Dermis lymphatic vessel endothelial cell (primary cell): ENCODE data around the gene ACTL6A. TPM values are rescaled to one million over a fixed set of nuclear protein-coding genes. Genes with fewer than 3 reads are reported as not detected.

Experiments
- total RNA-seq: library from RNA; depleted of rRNA; stranded (reverse); fragments of >200 nt; gene quantifications from 2 replicates; pipeline ENCODE4 v1.2.1, GENCODE V29; 2014

ACTL6A gene
- total RNA-seq: 39.9 and 51.8 TPM in 2 replicates

GRCh38 chr3:179562591-179563270 is at the start of gene ACTL6A:
Gene ACTL6A, plus strand, starts transcription at chr3:179562926. Its CDS starts 167 bp downstream, at chr3:179563093.

GRCh38 chr3:179604321-179605078 is 41.8 kb downstream of the ACTL6A start, which contains the start of the genes MRPL47 and NDUFB5:
Gene MRPL47, minus strand, starts transcription at chr3:179604638. Its CDS starts 14 bp downstream, at chr3:179604624.
Gene NDUFB5, plus strand, starts transcription at chr3:179604794. Its CDS starts 22 bp downstream, at chr3:179604816.

Other genes starting within 250 kb of the ACTL6A start
- 34.7 and 44.2 TPM in 2 replicates for gene ZNF639, start 239.9 kb upstream of the ACTL6A start, total RNA-seq
- 37.7 and 50.9 TPM in 2 replicates for gene MFN1, start 215.2 kb upstream of the ACTL6A start, total RNA-seq
- gene GNB4, start 111.5 kb upstream of the ACTL6A start, total RNA-seq: 75.2 and 83.8 TPM in 2 replicates
- 19.3 and 23.8 TPM in 2 replicates for gene MRPL47, start 41.7 kb downstream of the ACTL6A start, total RNA-seq
- 112 and 151 TPM in 2 replicates for gene NDUFB5, start 41.9 kb downstream of the ACTL6A start, total RNA-seq
- 33.7 and 47.4 TPM in 2 replicates for gene USP13, start 90.1 kb downstream of the ACTL6A start, total RNA-seq